Parathyroid adenoma (tissue), 2 donors: ENCODE measurements around the gene FAM120B.
A peak's percentile ranks its signal among the peaks of the same experiment; 100 is the strongest.

Experiments used
- H2AFZ ChIP-seq: fragments of 300-600 bp; sonication (generic); one replicate; pipeline ENCODE4 v1.7.0; 2017; ENCODE audit warnings: antibody characterized with exemption, mild to moderate bottlenecking
- H3K27ac ChIP-seq: fragments of 300-600 bp; sonication (generic); one replicate; pipeline ENCODE4 v1.7.0; 2017
- H3K27me3 ChIP-seq: fragments of 300-600 bp; sonication (generic); one replicate; pipeline ENCODE4 v1.7.0; 2017; ENCODE audit warnings: low read length; ENCODE audit not compliant: control insufficient read depth, insufficient read depth
- H3K36me3 ChIP-seq: fragments of 300-600 bp; sonication (generic); one replicate; pipeline ENCODE4 v1.7.0; 2017; ENCODE audit warnings: low read length; ENCODE audit not compliant: control insufficient read depth, insufficient read depth
- H3K4me1 ChIP-seq: fragments of 300-600 bp; sonication (generic); one replicate; pipeline ENCODE4 v1.7.0; 2017; ENCODE audit warnings: control low read depth
- H3K4me2 ChIP-seq: fragments of 300-600 bp; sonication (generic); one replicate; pipeline ENCODE4 v1.7.0; 2017; ENCODE audit warnings: low read length
- H3K4me3 ChIP-seq: fragments of 300-600 bp; sonication (generic); one replicate; pipeline ENCODE4 v1.7.0; 2017; ENCODE audit warnings: low read depth, low read length
- H3K79me2 ChIP-seq: fragments of 300-600 bp; sonication (generic); one replicate; pipeline ENCODE4 v1.7.0; 2017; ENCODE audit warnings: control low read depth
- H3K9ac ChIP-seq: fragments of 300-600 bp; sonication (generic); one replicate; pipeline ENCODE4 v1.7.0; 2017; ENCODE audit warnings: mild to moderate bottlenecking
- H3K9me3 ChIP-seq: fragments of 300-600 bp; sonication (generic); one replicate; pipeline ENCODE4 v1.7.0; 2017; ENCODE audit warnings: low read length; ENCODE audit not compliant: control insufficient read depth
- TF ChIP-seq, protein P1 (sequence below): fragments of 300-600 bp; sonication (generic); IDR thresholded peaks from one replicate; pipeline ENCODE4 v1.7.0; 2017; ENCODE audit warnings: antibody characterized with exemption, mild to moderate bottlenecking
- donor health status: primary hyperparathyroidism.

Gene FAM120B

GRCh38 chr6:170285482-170285881 lies 21.1 kb upstream of the FAM120B start:
- no peak overlapping the region for H2AFZ ChIP-seq
- no peaks in the 10 kb centered on the region for H3K79me2 ChIP-seq
- no peaks in the 10 kb centered on the region for H3K27me3 ChIP-seq
- no peak overlapping the region for H3K4me2 ChIP-seq
- TF ChIP-seq, protein P1, sequence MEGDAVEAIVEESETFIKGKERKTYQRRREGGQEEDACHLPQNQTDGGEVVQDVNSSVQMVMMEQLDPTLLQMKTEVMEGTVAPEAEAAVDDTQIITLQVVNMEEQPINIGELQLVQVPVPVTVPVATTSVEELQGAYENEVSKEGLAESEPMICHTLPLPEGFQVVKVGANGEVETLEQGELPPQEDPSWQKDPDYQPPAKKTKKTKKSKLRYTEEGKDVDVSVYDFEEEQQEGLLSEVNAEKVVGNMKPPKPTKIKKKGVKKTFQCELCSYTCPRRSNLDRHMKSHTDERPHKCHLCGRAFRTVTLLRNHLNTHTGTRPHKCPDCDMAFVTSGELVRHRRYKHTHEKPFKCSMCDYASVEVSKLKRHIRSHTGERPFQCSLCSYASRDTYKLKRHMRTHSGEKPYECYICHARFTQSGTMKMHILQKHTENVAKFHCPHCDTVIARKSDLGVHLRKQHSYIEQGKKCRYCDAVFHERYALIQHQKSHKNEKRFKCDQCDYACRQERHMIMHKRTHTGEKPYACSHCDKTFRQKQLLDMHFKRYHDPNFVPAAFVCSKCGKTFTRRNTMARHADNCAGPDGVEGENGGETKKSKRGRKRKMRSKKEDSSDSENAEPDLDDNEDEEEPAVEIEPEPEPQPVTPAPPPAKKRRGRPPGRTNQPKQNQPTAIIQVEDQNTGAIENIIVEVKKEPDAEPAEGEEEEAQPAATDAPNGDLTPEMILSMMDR = no peak
- peaks cover 3% of the 10 kb centered on the region for H3K4me1 ChIP-seq
- no peak overlapping the region for H3K27ac ChIP-seq
- no peaks in the 10 kb centered on the region for H3K9me3 ChIP-seq
- H3K9ac ChIP-seq = no peak overlapping the region
- no peaks in the 10 kb centered on the region for H3K36me3 ChIP-seq
- no peak overlapping the region for H3K4me3 ChIP-seq

- Histone ChIP-seq H3K4me2 (peak overlapping the region; percentile 50), H3K4me3 (no peak overlapping the region), H3K9ac (no peak overlapping the region), H3K27me3 (no peaks in the 10 kb centered on the region), H3K36me3 (no peaks in the 10 kb centered on the region), H3K27ac (no peak overlapping the region), H3K79me2 (no peaks in the 10 kb centered on the region), H3K4me1 (peaks cover 2% of the 10 kb centered on the region), H2AFZ (no peak overlapping the region), H3K9me3 (no peaks in the 10 kb centered on the region)
- TF ChIP-seq, protein P1 = no peak
Measured at GRCh38 chr6:170286246-170286933, 20.2 kb upstream of the FAM120B start.

GRCh38 chr6:170286934-170287265 lies 19.7 kb upstream of the FAM120B start:
- Histone ChIP-seq H3K27ac (no peak overlapping the region), H3K27me3 (no peaks in the 10 kb centered on the region), H3K4me2 (peak overlapping the region; percentile 50), H3K36me3 (no peaks in the 10 kb centered on the region), H3K4me1 (peaks cover 4% of the 10 kb centered on the region), H3K79me2 (no peaks in the 10 kb centered on the region), H2AFZ (no peak overlapping the region), H3K9me3 (no peaks in the 10 kb centered on the region), H3K4me3 (no peak overlapping the region), H3K9ac (no peak overlapping the region)
- TF ChIP-seq, protein P1 = no peak

- no peak overlapping the region for H3K4me3 ChIP-seq
- H3K9me3 ChIP-seq = no peaks in the 10 kb centered on the region
- no peak overlapping the region for H3K27ac ChIP-seq
- H3K4me1 ChIP-seq = peaks cover 6% of the 10 kb centered on the region
- TF ChIP-seq, protein P1 = no peak
- no peak overlapping the region for H3K4me2 ChIP-seq
- no peak overlapping the region for H2AFZ ChIP-seq
- H3K9ac ChIP-seq = no peak overlapping the region
- H3K27me3 ChIP-seq = no peaks in the 10 kb centered on the region
- H3K79me2 ChIP-seq = no peaks in the 10 kb centered on the region
- no peaks in the 10 kb centered on the region for H3K36me3 ChIP-seq
Measured at GRCh38 chr6:170287371-170287876, 19.1 kb upstream of the FAM120B start.

DNA sequence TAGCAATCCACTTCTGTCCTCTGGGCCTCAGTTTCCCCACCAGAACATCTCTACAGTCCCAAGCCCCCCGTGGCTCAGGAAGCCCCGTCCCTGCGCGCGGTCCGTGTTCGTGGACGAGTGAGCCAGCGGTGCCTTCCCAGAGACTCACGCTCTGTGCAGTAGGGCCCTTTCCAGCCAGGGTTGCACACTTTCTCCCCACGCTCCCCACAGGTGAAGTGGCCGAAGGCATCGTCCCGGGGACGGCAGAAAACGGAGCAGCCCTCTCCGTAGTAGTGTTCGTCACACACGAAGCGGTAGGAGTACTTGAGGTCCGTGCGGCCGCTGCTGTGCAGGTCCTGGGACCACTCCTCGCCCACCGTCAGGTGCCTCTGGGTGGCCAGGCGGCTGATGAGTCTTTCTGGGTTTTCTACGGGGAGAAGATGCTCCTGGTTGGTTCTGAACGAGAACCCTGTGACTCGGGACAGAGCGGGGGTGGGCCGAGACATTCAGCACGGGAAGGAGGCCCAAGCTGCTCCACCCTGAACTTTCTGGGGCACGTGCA lies 18.4 kb upstream of the FAM120B start:
- no peak overlapping the region for H3K4me3 ChIP-seq
- H3K4me1 ChIP-seq = peaks cover 9% of the 10 kb centered on the region
- no peak overlapping the region for H3K4me2 ChIP-seq
- no peak overlapping the region for H3K27ac ChIP-seq
- no peaks in the 10 kb centered on the region for H3K9me3 ChIP-seq
- H3K36me3 ChIP-seq = no peaks in the 10 kb centered on the region
- H3K79me2 ChIP-seq = no peaks in the 10 kb centered on the region
- no peak overlapping the region for H2AFZ ChIP-seq
- H3K27me3 ChIP-seq = no peaks in the 10 kb centered on the region
- H3K9ac ChIP-seq = no peak overlapping the region
- TF ChIP-seq, protein P1 = no peak
